ENCODE results near the gene SWSAP1. TPM values are rescaled to one million over a fixed set of nuclear protein-coding genes. Genes with fewer than 3 reads are reported as not detected.
A peak's percentile ranks its signal among the peaks of the same experiment; 100 is the strongest.

Gene SWSAP1
- total and polyA plus RNA-seq, 2 experiments from 2014 or later = 2.1 to 6.1 TPM

DNA sequence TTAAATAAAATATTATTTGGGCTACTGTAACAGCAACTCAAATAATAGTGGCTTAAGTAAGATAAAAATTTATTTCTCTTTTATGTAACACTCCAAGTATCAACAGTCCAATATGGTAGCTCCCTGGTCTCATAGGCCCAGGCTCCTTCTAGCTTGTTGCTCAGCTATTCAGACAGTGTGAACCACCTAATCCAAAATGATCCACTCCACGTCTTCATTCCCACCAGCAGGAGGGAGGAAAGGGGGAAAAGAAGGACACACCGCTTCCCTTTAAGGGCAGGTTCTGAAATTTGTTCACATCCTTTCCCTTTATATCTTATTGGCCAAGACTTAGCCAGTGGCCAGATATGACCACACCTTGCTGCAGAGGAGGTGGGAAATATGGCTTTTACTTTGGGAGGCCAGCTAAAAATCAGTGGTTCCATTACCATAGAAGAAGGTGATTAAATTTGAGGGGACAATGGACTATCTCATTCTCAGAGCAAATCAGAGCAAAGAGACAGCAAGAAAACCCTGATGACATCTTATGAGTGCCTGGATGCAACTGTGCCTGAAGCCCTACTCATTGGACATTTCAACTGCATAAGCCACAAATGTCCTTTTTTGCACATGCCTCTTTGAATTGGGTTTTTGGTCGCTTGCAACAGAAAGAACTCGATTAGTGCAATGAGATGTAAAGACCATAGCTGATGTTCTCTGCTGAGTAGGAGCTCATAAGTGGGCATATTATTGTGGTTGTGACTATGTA lies 16.6 kb downstream of the SWSAP1 start:
- no peak overlapping the region for H2AFZ ChIP-seq
- no peak overlapping the region for H3K4me2 ChIP-seq
- H3K36me3 ChIP-seq (ENCODE audit: insufficient read depth) = no peaks in the 10 kb centered on the region
- H3K4me3 Mint-ChIP-seq = no peak overlapping the region
- H3F3A ChIP-seq (replicated peaks; ENCODE audit: low read depth) = 0 out of 2 replicates have a peak, but pooled peaks cover 5% of the 10 kb centered on the region
- peaks cover 15% of the 10 kb centered on the region for H3K36me3 Mint-ChIP-seq (ENCODE audit: low read depth)
- H3K27me3 Mint-ChIP-seq (ENCODE audit: insufficient read depth, low read depth, poor library complexity) = peaks cover 4% of the 10 kb centered on the region
- H3K4me1 ChIP-seq (ENCODE audit: insufficient read depth) = 0 out of 2 replicates have a peak, but pooled peaks cover 6% of the 10 kb centered on the region
- H3K9me3 Mint-ChIP-seq = peaks cover 9% of the 10 kb centered on the region; the same call in 2 of the 3 replicates
- no peak overlapping the region for H3K27ac ChIP-seq (ENCODE audit: low read depth)
- H3K9me2 ChIP-seq (ENCODE audit: insufficient read depth) = no peaks in the 10 kb centered on the region
- DNase-seq (ENCODE audit: low spot score) = peak; percentile 27
- no peaks in the 10 kb centered on the region for H3K27me3 ChIP-seq (ENCODE audit: insufficient read depth)
- H3K79me2 ChIP-seq (replicated peaks; ENCODE audit: insufficient read depth) = no peaks in the 10 kb centered on the region
- H4K20me1 ChIP-seq (replicated peaks; ENCODE audit: insufficient read depth) = no peaks in the 10 kb centered on the region
- H3K4me3 ChIP-seq = no peak overlapping the region
- TF ChIP-seq, protein P1, sequence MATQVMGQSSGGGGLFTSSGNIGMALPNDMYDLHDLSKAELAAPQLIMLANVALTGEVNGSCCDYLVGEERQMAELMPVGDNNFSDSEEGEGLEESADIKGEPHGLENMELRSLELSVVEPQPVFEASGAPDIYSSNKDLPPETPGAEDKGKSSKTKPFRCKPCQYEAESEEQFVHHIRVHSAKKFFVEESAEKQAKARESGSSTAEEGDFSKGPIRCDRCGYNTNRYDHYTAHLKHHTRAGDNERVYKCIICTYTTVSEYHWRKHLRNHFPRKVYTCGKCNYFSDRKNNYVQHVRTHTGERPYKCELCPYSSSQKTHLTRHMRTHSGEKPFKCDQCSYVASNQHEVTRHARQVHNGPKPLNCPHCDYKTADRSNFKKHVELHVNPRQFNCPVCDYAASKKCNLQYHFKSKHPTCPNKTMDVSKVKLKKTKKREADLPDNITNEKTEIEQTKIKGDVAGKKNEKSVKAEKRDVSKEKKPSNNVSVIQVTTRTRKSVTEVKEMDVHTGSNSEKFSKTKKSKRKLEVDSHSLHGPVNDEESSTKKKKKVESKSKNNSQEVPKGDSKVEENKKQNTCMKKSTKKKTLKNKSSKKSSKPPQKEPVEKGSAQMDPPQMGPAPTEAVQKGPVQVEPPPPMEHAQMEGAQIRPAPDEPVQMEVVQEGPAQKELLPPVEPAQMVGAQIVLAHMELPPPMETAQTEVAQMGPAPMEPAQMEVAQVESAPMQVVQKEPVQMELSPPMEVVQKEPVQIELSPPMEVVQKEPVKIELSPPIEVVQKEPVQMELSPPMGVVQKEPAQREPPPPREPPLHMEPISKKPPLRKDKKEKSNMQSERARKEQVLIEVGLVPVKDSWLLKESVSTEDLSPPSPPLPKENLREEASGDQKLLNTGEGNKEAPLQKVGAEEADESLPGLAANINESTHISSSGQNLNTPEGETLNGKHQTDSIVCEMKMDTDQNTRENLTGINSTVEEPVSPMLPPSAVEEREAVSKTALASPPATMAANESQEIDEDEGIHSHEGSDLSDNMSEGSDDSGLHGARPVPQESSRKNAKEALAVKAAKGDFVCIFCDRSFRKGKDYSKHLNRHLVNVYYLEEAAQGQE (IDR thresholded peaks at IDR 0.05; ENCODE audit: unreplicated experiment) = no peak
- TF ChIP-seq JUNB (IDR thresholded peaks at IDR 0.05; ENCODE audit: unreplicated experiment) (no peak), EZH2 (IDR thresholded peaks at IDR 0.05; ENCODE audit: low read depth, unreplicated experiment) (no peak), STAT1 (IDR thresholded peaks at IDR 0.05; ENCODE audit: unreplicated experiment) (no peak), ZNF114 (CRISPR knock-in tag; IDR thresholded peaks at IDR 0.05) (no peak), NANOG (IDR thresholded peaks at IDR 0.05; ENCODE audit: borderline replicate concordance) (no peak), CREB1 (CRISPR knock-in tag; IDR thresholded peaks at IDR 0.05; ENCODE audit: low read depth) (no peak), EZH2phosphoT487 (IDR thresholded peaks at IDR 0.05; ENCODE audit: unreplicated experiment) (no peak), POLR2AphosphoS5 (IDR thresholded peaks at IDR 0.05; ENCODE audit: low read depth) (no peak), ZNF331 (CRISPR knock-in tag; IDR thresholded peaks at IDR 0.05; ENCODE audit: low read depth) (no peak)
- TF ChIP-seq, protein P2, sequence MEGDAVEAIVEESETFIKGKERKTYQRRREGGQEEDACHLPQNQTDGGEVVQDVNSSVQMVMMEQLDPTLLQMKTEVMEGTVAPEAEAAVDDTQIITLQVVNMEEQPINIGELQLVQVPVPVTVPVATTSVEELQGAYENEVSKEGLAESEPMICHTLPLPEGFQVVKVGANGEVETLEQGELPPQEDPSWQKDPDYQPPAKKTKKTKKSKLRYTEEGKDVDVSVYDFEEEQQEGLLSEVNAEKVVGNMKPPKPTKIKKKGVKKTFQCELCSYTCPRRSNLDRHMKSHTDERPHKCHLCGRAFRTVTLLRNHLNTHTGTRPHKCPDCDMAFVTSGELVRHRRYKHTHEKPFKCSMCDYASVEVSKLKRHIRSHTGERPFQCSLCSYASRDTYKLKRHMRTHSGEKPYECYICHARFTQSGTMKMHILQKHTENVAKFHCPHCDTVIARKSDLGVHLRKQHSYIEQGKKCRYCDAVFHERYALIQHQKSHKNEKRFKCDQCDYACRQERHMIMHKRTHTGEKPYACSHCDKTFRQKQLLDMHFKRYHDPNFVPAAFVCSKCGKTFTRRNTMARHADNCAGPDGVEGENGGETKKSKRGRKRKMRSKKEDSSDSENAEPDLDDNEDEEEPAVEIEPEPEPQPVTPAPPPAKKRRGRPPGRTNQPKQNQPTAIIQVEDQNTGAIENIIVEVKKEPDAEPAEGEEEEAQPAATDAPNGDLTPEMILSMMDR (conservative IDR thresholded peaks at IDR 0.05; ENCODE audit: low read depth in 2 of 2) = no peak
- TF ChIP-seq, protein P3, sequence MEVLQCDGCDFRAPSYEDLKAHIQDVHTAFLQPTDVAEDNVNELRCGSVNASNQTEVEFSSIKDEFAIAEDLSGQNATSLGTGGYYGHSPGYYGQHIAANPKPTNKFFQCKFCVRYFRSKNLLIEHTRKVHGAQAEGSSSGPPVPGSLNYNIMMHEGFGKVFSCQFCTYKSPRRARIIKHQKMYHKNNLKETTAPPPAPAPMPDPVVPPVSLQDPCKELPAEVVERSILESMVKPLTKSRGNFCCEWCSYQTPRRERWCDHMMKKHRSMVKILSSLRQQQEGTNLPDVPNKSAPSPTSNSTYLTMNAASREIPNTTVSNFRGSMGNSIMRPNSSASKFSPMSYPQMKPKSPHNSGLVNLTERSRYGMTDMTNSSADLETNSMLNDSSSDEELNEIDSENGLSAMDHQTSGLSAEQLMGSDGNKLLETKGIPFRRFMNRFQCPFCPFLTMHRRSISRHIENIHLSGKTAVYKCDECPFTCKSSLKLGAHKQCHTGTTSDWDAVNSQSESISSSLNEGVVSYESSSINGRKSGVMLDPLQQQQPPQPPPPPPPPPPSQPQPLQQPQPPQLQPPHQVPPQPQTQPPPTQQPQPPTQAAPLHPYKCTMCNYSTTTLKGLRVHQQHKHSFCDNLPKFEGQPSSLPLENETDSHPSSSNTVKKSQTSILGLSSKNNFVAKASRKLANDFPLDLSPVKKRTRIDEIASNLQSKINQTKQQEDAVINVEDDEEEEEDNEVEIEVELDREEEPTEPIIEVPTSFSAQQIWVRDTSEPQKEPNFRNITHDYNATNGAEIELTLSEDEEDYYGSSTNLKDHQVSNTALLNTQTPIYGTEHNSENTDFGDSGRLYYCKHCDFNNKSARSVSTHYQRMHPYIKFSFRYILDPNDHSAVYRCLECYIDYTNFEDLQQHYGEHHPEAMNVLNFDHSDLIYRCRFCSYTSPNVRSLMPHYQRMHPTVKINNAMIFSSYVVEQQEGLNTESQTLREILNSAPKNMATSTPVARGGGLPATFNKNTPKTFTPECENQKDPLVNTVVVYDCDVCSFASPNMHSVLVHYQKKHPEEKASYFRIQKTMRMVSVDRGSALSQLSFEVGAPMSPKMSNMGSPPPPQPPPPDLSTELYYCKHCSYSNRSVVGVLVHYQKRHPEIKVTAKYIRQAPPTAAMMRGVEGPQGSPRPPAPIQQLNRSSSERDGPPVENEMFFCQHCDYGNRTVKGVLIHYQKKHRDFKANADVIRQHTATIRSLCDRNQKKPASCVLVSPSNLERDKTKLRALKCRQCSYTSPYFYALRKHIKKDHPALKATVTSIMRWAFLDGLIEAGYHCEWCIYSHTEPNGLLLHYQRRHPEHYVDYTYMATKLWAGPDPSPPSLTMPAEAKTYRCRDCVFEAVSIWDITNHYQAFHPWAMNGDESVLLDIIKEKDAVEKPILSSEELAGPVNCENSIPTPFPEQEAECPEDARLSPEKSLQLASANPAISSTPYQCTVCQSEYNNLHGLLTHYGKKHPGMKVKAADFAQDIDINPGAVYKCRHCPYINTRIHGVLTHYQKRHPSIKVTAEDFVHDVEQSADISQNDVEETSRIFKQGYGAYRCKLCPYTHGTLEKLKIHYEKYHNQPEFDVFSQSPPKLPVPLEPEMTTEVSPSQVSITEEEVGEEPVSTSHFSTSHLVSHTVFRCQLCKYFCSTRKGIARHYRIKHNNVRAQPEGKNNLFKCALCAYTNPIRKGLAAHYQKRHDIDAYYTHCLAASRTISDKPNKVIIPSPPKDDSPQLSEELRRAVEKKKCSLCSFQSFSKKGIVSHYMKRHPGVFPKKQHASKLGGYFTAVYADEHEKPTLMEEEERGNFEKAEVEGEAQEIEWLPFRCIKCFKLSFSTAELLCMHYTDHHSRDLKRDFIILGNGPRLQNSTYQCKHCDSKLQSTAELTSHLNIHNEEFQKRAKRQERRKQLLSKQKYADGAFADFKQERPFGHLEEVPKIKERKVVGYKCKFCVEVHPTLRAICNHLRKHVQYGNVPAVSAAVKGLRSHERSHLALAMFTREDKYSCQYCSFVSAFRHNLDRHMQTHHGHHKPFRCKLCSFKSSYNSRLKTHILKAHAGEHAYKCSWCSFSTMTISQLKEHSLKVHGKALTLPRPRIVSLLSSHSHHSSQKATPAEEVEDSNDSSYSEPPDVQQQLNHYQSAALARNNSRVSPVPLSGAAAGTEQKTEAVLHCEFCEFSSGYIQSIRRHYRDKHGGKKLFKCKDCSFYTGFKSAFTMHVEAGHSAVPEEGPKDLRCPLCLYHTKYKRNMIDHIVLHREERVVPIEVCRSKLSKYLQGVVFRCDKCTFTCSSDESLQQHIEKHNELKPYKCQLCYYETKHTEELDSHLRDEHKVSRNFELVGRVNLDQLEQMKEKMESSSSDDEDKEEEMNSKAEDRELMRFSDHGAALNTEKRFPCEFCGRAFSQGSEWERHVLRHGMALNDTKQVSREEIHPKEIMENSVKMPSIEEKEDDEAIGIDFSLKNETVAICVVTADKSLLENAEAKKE (CRISPR knock-in tag; IDR thresholded peaks at IDR 0.05) = no peak
- TF ChIP-seq, protein P4, sequence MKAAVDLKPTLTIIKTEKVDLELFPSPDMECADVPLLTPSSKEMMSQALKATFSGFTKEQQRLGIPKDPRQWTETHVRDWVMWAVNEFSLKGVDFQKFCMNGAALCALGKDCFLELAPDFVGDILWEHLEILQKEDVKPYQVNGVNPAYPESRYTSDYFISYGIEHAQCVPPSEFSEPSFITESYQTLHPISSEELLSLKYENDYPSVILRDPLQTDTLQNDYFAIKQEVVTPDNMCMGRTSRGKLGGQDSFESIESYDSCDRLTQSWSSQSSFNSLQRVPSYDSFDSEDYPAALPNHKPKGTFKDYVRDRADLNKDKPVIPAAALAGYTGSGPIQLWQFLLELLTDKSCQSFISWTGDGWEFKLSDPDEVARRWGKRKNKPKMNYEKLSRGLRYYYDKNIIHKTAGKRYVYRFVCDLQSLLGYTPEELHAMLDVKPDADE (IDR thresholded peaks at IDR 0.05) = no peak
- no peak overlapping the region for H3K27ac Mint-ChIP-seq
- peaks cover 5% of the 10 kb centered on the region for H3K4me1 Mint-ChIP-seq
- ATAC-seq = no peak

Measured in GM23338 (cell line).